Stimulated activated CD4-positive, alpha-beta T cell treated with anti-CD3 and anti-CD28 coated beads, Interleukin-12 subunit alpha, Interleukin-12 subunit beta, amount 100 ng/mL, for 48 hours (primary cell): ENCODE results near the gene PDZRN3.

Experiments
- DNase-seq, 3 donors: peaks; one replicate each; pipeline ENCODE4 v3.0.0-alpha.2; 2020; ENCODE audit warnings: low read depth in 2 of 3, low spot score in 1 of 3

Gene PDZRN3

DNA sequence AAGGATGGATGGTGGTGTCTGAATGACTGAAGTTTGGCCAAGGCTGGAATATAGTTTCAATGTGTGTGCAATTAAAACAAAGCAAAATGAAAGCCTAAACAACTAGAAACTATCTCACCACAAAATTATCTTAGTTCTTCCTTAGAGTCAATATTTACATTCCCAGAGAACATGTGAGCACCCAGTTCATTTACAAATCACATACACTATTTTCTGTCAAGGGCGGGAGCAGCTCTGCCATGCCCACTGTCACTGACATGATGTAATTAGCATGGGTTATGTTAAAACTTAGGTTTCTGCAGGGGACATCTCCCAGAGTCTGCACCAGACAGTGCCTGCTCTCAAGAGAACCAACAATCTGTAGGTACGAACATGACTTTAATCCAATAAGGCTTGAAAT is 65.0 kb downstream of the PDZRN3 start:
- no peak for DNase-seq

DNA sequence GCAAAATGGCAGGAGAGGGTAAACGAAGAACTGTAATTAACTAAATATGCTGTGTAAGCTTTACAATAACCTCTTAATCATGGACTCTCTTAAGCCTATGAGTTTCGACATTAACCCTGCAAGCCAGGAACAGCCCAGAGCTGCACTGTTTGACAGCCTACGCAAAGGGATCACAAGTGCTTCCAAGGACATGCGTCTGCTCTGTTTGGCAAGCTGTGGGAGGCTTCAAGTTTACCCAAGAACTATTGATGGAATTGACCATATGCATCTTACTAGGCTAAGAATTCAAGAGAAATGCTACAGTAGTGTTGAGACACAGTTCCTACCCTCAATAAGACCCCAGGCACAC is 66.0 kb downstream of the PDZRN3 start:
- DNase-seq, result no peak

DNA sequence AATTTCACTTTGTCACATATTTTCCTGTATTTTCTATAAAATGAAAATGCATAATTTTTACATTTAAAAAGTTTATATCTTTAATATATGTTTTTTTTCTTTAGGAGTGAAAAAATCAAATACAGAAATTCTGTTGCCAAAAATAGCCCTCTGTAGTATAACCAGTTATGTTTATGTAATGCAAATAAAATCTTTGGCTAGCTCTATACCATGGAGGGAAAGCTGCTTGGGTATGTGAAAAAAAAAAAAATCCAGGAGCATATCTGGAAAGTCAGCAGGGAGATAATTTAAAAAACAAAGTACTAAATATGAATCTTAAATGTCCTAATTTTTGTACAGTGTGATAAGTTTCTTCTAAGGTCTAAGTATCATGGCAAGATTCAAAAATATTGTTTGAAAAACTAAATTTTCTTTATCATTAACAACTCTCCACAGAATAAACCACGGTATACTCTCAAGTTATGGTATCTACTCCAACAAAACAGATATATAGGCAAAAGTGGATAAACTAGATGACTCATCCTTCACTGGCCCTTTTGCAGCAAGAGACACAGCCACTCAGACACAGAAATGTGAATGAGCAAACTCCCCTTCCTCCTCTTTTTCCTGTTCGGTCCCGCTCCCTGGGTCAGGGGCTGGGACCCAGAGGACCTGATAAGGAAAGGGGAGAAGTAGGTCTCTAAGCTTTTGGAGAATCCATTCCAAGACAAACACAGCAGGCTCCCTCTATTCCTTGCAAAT is 66.6 kb downstream of the PDZRN3 start:
- DNase-seq, result no peak

DNA sequence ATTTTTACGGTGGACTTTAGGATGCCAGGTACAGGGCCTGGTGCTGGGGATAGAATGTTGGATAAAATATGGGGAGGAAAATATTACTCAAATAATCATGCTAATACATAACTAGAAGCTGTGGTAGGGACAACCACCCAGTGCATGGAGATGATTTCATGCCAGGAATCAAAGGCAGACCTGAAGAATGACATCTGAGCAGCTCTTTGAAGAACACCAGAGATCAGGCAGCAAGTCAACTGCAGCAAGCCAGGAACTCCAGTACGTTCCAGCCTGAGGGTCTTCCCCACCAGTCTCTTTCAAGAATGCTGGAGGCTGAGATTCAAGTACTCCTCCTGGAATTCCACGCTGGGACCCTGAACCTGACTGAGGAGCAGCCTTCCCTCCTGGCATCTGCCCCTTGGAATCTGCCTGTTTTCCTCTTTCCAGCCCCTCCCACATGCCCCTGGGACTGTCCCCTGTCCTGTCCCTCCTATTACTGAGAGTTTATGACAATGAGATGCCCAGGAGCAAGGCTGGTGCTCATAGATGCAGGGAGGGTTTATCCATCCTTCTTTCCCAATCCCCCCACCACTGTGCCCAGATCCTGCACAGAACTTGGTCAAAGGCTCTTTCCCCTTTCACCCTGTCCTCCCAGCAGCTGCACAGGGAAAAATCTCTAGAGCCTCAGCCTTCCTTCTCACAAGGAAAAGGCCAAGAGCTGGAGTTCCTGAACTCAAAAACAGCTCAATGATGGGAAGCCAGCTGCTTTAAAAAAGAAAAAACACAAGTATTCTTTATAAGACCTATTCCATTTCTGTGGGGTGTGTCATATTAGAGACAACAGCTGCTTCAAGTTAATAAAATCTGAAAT is 68.0 kb downstream of the PDZRN3 start:
- DNase-seq, result no peak

DNA sequence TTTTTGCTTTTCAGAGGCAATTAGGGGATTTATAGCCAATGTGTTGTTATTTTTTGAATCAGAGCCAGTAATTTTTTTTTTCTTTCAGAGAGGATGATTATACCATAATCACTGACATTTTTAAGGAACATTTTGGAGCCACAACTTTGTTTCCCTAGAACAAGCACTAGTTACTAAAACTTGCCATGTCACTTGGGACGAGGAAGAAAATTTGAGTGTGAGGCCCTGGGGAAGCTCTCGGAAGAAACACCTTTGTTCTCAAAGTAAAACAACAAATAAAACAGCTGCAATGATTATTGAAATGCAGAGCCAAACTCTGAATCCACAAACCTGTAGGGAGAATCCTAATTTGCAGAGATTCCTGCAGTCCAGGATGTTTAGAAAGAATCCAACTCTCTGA is 69.7 kb downstream of the PDZRN3 start:
- DNase-seq, result no peak

DNA sequence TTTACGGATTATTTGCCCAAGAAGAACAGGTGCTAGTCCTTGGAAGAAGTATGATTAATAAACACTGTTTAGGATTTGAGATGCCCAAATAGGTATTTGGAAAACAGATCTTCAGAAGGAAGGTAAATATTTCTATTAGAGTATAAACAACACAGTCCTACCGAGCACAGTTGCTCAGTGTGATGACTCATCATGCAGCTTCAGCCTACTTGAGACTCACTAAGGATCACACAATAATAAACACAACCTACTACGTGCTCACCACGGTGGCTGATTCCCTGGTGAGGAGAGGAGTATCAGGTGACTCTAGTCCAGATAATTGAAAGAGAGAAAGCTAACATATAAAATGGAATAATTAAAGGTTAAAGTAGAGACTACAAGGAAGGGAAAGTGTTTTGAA is 72.0 kb downstream of the PDZRN3 start:
- no peak for DNase-seq

DNA sequence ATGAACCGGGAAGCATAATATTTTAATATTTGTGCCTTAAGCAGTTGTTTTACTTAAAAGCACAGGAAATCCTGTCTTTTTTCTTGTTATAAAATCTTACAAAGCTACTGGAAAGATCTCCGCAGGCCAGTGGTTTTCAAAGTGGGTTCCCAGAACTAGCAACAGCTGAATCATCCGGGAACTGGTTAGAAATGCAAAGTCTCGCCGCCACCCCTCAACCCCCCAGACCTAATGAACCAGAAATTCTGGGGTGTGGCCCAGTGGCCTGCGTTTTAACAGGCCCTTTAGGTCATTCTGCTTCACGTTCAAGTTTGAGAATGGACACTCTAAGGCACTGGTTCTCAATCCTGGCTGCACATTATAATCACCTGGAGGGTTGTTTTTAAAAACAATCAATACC is 74.7 kb downstream of the PDZRN3 start:
- no peak for DNase-seq

DNA sequence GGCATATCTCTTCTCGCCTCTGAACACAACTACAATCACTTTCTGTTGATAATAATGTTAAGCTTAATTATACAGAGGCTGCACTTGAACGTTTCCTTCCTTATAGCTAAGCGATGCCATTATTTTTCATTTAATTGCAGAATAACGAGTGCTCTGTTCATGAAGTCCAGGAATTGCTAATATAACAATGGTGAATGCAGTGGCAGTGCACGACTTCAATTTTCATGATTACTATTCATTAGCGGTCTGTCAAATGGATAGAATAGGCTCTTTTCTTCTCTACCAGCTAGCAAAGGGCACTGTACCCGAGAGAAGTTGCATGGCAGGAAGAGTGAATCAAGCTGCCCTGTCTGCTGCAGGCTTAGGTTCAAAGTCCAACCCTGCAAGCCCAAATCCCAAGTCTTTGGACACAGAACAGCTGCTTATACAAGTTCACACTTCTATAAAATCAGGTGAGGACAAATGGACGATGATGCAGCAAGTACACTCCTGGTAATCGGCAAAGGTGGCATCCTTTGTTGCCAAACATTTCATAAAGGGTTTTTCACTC is 75.6 kb downstream of the PDZRN3 start:
- DNase-seq, result no peak

DNA sequence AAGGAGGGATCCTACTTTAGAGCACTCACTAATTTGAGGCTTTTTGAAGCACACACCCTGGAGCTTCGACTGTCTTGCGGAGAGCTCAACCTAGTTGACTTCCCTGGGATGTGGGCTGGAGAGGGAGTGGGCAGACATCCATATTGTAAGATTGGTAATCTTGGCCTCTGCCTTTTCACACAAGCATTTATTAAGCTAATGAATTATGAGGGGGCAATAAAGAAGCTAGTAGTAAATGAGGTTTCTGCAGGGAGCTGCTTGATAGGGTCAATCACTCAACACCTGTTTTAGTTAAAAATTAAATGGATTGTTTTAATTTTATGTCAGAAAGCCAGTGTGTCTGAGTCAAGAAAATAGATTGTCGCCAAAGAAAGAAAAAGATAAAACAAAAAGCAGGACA is 76.3 kb downstream of the PDZRN3 start:
- DNase-seq, result no peak

DNA sequence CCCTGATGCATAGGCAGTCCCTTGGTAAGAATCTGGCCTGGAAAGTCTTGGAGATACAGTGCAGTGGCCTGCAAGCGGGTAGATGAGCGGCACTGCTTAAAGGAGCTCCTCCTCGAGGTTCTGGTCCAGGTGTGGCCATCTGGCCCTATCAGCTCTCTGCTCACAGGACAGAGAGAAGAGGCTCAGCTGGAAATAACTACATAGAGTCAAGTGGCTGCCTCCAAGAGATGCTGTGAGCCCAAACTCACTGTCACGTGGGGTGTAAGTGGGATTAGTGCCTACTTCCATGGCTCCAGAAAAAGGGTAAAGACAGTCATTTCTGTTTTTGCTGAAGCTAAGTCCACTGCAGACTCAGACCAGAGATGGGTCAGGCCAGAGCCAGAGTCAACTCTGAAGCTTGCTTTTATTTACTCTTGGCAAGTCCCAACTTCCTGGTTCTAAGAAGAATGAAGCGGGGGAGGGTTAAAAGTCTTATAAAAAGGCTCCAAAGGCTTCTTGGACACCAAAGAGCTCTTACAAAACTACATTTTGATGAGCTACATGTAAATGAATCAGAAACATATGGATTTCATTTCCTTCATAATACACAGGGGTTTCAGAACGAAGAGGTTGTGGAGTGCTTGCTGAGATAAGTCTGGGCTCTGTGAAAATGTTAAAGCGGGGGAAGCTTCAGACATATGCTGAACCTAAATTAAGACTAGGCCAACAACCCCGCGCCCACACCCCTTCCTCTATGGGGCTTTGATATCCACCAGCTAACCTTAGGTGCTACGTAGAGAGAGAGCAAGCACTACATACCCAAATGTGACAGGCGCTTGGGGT is 77.1 kb downstream of the PDZRN3 start:
- no peak for DNase-seq

DNA sequence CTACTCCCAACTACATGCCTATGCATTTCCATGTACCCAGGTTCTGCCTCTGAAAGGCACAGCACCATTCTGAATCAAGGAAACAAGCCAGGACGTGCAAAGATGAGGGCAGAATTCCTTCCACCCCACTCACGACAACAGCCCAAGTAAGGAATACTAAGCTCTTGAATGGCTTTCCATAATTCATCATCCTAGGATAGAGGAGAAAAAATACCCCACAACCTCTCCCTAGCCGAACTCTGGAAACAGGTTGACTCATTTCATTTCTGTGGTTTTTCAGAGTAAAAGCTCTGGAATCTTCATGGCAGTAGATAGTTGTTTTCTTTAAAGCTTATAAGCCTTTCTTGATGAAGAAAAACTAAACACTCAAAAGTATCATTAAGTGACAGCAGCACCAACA is 77.8 kb downstream of the PDZRN3 start:
- DNase-seq, result no peak

DNA sequence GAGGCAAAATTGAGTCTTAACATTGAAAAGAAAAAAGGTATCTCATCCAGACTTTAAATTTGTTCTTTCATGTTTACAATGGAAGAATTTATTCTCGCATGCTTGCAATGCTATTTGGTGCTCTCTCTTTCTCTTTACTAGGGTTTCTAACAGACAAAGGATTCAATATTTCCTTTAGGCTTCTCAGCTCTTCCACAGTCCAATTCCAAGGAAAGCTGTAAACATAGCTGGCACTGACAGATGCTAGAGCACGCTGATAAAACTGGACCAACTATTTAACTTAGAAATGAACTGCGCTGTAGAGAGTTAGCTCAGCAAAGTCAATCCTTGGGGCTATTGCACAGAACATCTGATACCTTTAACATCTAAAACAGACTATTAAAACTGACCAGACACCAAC is 81.3 kb downstream of the PDZRN3 start:
- DNase-seq, result no peak

DNA sequence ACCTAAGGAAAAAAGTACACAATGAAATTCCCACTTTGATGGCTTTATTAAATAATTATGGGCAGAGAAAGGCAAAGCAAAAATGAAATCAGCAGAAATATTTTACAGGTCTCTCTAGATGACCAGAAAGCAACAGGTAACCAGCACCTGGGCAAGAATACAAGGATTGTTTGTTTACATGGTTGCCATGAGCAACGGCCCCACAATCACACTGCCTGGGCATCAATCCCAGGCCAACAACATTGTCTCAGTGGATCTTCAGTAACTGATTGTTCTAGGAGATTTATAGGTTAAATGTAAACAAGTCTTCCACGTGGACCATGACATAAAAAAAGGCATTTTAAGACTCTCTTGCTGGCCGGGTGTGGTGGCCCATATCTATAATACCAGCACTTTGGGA is 82.6 kb downstream of the PDZRN3 start:
- no peak for DNase-seq

DNA sequence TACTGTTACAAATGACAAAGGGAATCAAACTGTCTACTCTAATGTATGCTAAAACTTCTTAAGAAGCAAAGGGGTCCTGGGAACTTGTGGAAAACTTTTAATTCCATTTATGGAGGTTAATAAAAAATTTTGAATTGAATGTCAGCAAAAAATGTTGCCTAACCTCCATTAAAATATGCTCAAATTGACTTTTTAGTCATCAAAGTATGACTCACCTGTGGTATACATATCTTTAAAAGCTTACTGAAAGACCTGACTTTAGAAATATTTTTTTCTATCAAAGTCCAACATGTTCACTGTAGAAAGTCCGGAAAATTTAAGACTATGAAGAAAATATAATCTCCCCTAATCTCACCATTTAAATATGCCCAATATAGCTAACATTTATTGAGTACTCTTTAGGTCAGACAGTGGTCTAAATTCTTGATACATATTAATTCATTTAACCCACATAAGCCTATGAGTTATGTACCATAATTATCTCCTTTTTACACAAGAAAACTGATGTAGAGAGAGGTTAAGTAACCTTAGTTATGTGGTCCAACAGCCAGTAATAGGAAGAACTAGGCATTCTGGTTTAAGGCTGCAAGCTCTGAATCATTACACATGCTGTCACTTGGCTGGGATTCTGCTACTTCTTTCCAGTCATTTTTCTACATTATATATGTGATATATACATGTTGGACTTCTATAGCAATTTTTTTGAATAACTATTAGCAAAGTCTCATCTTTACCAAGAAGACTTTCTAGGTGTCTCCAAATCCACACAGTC is 83.6 kb downstream of the PDZRN3 start:
- DNase-seq, result no peak

DNA sequence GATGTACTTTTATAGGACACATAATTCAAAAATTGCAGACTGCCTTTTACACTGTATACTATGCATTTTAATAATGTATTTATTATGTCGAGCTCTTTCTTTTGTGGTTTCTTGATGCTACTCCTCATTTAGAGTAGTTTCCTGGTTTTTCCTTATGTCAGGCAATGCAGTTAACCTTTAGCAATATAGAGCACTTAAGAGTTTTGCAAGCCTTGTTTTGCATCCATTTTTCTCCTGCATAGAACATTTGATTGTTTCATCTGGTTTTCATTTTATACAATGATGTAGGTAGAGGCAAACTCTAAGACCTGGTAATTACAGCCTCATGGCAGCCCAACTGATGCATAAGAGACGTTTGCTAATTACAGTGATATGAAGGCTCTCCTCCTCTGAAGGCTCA is 86.3 kb downstream of the PDZRN3 start:
- no peak for DNase-seq

DNA sequence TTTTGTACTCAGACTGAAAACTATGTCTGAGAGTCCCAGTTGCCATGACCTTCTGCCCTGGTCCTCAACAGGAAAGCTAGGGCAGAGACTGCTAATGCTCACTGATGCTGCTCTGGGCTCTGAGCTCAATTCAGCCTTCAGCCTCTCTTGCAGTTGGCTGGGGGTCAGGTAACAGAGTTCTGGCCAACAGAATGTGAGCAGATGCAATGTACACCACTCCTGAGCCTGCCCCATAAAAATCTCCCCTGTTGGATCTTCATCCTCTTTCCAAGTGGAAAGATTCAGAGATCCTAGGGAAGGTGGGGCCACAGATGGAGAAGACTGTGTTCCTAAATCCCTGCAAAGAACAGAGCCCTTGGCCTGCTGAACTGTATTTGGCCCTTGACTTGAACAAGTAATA is 87.8 kb downstream of the PDZRN3 start:
- no peak for DNase-seq

DNA sequence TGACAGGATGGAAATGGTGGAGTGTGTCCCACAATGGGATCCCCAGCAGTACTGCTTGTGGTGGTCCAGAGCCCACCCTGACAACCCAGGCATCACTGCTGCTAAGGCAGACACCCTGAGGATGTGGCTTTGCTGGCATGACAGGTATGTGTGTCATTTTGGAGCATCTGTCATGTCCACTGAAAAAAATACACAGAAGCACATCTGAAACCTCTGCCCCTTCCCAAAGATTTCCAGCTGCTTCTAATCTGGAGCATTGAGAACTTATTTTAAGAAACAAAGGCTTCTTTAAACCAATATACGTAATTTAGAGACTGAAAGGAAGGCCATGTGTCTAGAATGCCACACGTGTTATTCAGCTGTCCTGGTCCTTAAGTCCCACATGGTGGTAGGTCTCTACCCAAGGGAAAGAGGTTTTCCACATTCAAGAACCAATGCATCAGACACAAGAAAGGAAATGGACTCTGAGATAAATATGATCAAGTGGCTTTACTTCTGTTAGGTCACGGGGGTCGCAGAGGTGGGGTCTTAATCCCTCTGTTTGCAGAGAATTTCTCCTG is 88.3 kb downstream of the PDZRN3 start:
- DNase-seq, result no peak

DNA sequence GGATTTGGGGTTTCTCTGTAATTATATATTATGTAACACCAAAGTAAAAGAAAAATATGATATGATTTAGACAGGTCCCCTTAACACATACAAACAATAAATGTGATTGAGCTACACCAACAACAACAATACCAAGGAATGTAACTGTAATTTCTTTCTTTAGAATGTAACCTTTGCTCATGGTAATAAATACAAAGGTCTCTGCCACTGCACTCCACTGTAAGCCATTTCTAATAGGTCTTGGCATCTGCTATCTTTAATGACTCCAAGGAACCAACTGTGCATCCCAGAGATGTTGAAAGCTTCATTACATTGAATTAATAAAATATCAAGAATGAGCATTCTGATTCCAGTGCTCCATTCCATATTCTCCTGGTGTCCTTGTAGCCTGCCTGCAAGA is 88.8 kb downstream of the PDZRN3 start:
- no peak for DNase-seq

DNA sequence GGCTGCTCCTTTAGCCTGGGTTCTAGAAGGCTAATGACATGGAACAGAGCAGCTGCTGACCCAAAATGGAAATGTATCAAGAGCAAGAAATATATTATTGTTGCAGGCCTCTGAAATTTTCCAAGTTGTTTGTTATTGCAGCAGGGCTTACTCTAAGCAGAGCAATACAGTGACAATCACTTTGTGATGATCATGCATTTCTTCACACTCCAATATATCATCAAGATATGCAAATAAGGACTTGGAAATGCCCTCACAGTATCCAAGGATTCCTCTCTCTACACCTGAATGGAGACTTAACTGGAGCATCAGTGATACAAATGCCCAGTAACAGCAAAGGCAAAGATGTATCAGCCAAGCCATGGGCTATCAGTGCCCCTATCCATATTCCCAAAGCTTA is 89.6 kb downstream of the PDZRN3 start:
- no peak for DNase-seq

DNA sequence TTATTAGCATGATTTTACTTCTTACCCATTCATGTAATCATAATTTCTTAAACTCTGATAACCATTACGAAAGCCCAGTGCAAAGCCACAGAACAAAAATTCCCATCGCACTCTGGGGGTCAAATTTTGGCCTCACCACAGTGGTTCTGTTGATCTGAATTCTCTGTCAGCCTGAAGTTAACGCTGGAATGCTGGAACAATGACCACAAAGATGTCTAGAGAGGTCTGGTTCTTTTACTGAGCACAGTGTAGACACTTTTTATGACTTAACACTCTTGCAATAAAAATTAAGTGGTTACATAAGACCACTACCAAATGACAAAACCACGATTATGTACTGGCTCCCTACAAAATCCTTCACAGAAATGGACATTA is 94.7 kb downstream of the PDZRN3 start:
- DNase-seq, result no peak
